Activated CD4-positive, alpha-beta T cell treated with anti-CD3 and anti-CD28 coated beads for 48 hours (primary cell): ENCODE results near the gene SECISBP2L.
"Not testable (repeated sequence)": the region's sequence is repeated elsewhere in the genome, so short reads cannot be mapped to it uniquely, and the experiment has no call there.

ENCODE experiments used
- DNase-seq: peaks from one replicate; pipeline ENCODE4 v3.0.0-alpha.2; 2020

Gene SECISBP2L

DNA sequence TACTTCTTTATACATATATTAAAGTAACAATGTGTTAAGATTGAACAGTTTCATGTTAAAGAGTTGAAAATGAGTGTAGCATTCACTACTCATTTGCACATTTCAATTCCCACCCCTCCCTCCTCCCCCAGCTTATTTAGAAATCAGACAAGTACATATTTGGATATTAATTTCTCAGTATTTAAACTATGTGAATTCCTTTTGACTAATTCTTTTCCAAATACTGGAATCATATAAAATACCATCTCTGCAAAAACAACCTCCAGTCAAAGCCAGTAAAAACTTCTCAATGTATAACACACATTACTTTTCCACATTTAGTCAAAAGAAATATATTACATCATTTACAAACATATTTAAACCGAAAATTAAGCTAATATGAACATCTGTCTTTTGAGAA, 57.1 kb downstream of the SECISBP2L start:
- no peak for DNase-seq

GRCh38 chr15:48987142-48987541, 59.1 kb downstream of the SECISBP2L start:
- no peak for DNase-seq

GRCh38 chr15:48986240-48986639, 60.0 kb downstream of the SECISBP2L start:
- no peak for DNase-seq

DNA sequence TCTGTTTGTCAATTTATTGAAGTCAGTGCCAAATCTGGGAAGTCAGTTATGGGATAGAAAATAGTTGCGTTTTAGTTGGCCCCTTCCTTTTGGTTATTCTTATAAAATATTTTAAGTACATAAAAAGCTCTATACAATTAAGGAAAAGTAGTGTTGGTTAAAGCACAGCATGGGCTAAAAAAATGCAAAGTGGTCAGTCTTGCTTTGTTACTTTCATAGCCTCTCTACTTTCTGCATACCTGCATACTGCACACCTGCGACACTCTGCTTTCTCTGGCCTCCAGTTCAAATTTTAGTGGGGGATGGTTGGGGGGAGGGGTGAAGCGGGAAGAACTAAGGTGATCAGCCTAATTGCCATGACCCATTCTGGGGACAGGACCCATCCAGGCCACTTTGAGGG, 60.7 kb downstream of the SECISBP2L start:
- no peak for DNase-seq

DNA sequence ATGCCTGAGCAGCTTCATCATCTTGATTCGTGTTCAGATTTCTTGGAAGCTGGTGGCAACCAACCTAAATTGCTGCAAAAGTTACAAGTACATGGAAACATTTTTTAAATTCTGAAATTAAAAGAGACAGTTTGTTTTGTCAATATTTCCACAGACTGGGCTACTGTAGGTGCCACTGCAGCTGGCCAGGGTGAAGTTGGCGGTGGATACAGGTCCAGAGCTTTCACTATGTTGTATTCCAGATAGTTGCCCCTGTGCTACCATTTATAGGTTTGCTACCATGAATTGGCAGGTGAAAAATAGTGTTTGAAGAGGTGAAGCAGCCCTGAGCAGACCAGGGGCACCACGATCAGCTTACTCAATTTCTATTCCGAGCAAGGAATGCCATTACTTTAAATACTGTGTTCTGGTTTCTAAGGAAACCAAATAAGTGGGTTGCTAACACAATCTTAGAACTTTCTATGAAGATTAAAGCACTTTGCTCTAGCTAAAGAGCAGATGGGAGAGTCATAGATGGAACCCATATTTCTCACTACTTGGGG, 61.4 kb downstream of the SECISBP2L start:
- DNase-seq = no peak

GRCh38 chr15:48984021-48984710, 62.1 kb downstream of the SECISBP2L start:
- DNase-seq = no peak

DNA sequence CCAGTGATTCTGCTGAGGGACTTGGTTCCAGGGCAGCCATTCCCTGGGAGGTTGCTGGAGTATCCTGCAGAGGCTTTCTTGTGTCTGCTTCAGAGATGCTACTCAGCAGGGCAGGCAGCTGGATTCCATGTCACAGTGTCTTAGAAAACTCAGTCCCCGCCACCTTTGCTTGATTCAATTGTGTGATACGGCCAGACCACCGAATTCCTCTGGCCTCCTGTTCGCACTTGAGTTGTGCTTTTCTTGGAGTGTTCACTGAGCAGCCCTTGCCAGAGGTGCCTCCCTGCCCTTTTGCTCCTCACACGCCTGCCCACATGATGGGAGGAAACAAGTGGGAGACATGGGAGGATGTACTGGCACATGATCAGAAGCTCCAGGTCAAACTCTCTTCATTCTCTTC, 62.9 kb downstream of the SECISBP2L start:
- DNase-seq = no peak

DNA sequence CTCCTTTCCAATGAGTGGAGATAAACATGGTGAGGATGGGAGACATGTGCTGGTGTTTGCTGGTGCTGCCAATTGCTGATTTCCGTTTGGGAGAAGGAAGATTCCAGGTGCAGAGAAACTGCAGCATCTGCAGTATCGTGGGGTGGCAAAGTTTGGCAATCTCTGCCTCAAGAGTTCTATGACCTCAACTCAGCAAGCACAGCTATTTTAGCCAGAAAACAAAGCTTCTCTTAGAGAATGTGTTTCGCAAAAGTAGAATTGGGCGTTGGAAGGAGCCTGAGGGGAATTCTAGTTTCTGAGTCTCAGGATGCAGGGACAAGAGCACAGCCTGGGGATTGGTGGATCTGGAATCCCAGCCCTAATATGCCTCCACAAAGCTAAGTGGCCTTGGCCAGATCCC, 64.3 kb downstream of the SECISBP2L start:
- no peak for DNase-seq

DNA sequence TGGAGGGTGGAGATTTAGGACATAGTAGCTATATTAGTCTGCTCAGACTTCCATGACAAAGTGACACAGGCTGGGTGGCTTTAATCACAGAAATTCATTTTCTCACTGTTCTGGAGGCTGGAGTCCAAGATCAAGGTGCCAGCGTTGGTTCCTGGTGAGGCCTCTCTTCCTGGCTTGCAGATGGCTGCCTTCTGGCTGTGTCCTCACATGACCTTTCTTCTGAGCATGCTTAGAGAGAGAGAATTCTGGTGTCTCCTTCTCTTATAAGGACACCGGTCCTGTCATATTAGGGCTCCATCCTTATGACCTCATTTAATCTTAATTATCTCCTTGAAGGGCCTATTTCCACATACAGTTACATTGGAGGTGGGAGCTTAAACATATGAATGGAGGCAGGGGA, 67.6 kb downstream of the SECISBP2L start:
- no peak for DNase-seq

DNA sequence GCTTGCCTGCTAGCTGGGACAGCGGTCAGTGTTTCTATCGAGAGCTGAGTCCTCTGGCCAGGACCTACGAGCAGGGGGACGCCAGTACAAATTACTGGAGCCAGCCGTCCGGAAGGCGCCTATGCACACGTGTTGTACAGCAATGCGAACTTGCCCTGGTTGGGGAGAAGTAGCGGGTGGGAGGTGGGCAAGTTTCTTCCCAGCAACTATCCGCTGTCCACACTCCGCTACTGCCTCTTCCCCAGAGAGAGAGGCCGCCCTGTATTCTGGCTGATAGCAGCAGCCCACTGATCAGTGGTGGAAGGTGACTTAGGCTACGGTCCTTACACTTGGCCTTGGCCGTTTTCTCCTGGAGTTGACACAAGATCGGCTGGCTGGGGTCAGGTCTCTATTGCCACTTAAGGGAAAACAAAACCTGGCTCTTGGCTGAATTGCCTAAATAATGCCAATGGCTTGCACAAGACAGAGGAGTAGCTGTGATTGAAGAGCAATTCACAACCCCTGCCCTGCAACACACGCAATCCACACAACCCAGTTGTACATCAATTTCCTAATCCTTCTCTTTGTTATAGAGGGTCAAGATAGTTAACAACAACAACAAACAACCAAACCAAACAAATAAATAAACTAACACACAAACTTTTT, 69.7 kb downstream of the SECISBP2L start:
- no peak for DNase-seq

DNA sequence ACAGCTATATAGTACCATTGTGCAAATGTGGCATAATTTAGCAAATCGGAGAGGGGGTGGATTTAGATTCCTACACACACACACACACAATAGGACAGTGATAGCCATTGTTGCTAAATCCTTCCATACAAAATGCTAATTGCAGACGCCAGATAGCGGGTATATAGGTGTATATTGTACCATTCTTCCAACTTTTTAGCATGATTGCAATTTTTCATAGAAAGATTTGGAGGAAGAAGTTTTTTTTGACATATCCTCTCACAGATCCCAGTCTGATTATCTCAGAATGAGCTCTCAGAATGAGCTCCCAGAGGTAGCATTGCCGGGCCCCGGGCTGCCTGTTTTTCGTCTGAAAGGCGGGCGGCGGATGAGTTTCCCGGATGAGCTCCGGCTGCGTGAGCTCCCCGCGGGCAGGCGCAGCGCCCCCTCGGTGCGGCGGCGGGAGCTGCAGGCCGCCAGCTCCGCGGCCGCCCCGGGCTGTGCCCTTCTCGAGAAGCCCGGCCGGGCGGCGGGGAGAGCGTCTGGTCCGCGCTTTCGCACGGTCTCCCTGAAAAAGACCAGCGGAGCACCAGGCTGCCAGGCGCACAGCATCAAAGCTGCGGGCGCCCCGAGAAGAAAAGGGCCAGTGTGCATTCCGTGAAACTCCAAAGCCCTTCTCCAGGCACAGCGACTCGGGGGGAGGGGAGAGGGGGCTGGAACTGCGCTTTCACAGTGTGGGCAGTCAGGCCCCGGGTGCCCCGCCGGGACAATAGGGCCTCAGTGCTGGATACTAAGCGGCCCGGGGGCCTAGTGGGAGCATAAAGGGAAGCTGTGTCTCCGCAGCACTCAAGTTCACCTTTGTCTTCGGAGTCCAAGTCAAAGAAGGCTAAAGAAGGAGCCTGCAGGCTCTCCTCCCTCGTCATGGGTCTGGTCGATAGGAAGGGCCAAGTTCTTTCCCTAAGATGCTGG, 70.5 kb downstream of the SECISBP2L start:
- DNase-seq = peak; percentile 86

DNA sequence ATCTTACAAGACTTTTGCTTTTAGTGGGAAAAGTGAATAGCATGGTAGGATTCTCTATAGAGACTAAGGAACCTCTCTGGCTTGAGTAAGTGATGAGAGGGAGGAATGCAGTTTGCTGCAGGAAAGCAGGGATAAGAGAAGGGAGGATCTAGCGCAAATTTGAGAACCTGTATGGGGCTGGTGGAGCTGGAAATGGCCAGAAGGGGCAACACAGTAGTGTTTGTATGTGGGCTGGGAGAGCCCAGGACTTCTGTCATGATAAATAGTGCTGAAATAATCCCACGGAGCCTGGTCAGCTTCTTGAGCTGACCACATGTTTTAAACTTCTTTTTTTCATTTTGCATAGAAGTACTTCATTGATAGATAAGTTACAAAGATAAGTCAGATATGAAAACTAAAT, 71.4 kb downstream of the SECISBP2L start:
- DNase-seq = no peak

DNA sequence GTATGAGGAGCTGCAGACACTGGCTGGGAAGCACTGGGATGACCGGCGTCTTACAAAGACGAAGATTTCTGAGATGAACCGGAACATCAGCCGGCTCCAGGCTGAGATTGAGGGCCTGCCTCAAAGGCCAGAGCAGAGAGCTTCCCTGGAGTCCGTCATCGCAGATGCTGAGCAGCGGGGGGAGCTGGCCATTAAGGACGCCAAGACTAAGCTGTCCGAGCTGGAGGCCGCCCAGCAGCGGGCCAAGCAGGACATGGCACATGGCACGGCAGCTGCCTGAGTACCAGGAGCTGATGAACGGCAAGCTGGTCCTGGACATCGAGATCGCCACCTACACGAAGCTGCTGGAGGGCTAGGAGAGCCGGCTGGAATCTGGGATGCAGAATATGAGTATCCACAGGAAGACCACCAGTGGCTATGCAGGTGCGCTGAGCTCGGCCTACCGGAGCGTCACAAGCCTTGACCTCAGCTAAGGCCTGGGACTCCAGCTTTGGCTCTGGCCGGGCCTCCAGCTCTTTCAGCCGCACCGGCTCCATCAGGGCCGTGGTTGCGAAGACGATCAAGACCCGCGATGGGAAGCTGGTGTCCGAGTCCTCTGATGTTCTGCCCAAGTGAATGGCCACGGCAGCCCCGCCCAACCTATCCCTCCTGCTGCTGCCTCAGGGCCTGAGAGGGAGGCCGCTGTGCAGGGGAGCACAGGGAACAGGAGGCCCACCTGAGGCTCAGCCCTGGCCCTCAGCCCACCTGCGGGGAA, 73.3 kb downstream of the SECISBP2L start:
- DNase-seq = no peak

DNA sequence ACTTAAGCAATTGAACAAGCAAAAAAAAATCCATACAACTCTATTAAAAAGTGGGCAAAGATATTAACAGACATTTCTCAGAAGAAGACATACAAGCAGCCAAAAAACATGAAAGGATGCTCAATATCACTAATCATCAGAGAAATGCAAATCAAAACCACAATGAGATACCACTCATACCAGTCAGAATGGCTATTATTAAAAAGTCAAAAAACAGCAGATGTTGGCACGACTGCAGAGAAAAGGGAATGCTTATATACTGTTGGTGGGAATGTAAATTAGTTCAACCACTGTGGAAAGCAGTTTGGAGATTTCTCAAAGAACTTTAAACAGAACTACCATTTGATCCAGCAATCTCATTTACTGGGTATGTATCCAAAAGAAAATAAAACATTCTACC, 75.3 kb downstream of the SECISBP2L start:
- not testable (repeated sequence) for DNase-seq

- no peak for DNase-seq
Observed at GRCh38 chr15:48968066-48968465, 78.2 kb downstream of the SECISBP2L start.

GRCh38 chr15:48967336-48967735, 78.9 kb downstream of the SECISBP2L start:
- no peak for DNase-seq

GRCh38 chr15:48966595-48967301, 79.5 kb downstream of the SECISBP2L start:
- DNase-seq = peak; percentile 43

GRCh38 chr15:48965972-48966371, 80.3 kb downstream of the SECISBP2L start:
- DNase-seq = peak; percentile 56

DNA sequence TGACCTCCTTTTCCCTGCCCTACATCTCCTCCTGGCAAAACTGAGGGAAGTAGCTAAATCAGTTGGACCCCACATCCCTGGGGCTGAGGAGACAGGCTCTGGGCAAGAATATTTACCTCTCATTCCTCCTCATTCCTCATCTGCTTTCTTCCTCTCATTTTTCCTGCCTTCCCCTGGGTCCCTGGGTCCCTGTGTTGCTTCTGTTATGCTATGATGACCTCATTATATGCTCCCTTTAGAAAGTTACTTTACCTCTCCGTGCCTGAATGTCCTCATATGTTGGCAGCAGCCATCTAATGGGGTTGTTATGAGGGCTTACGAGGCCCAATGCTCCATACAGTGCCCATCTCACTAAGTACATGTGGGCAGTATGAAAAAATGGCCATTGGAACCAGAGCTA, 81.3 kb downstream of the SECISBP2L start:
- DNase-seq = no peak

GRCh38 chr15:48963524-48964113, 82.6 kb downstream of the SECISBP2L start, which contains the start of gene SHC4:
Gene SHC4 (minus strand): TSS chr15:48963919. CDS start chr15:48963015, 904 bp downstream.
- no peak for DNase-seq
